Testis (tissue), 2 donors: Measurements from ENCODE around the gene GRM4.

Experiments
- CTCF ChIP-seq, 3 experiments: fragments of 450-650 bp in 2 of 3; fragments of 200-600 bp in 1 of 3; sonication (generic) in 1 of 3; IDR thresholded peaks; one replicate each; pipeline ENCODE4 v1.5.1; 2016 to 2019; ENCODE audit warnings: antibody characterized with exemption in 3 of 3, mild to moderate bottlenecking in 2 of 3, moderate library complexity in 1 of 3
- POLR2A ChIP-seq: fragments of 450-650 bp; IDR thresholded peaks from one replicate; pipeline ENCODE4 v1.6.1; 2017; ENCODE audit warnings: antibody characterized with exemption, mild to moderate bottlenecking, moderate library complexity

- TF ChIP-seq CTCF (IDR thresholded peaks at IDR 0.05) (no peak), POLR2A (no peak)
These were observed 46.0 kb downstream of the GRM4 start for GRCh38 chr6:34099878-34100277.
